Natural killer cell (primary cell): ENCODE data around the gene SYNM. TPM values are rescaled to one million over a fixed set of nuclear protein-coding genes. Genes with fewer than 3 reads are reported as not detected.

Experiments used
- ATAC-seq, 3 donors: fragments of 150-1000 bp in 2 of 3; fragments of 200-7000 bp in 1 of 3; cut with Tn5 transposase; 1 replicate in 1 of 3; 2 replicates in 2 of 3; pipeline ENCODE4 v1.10.0; 2021; ENCODE audit warnings: mild to moderate bottlenecking in 2 of 3, moderate library complexity in 2 of 3
- DNase-seq, 2 donors: peaks; one replicate each; pipeline versions ENCODE4 v3.0.0 to v3.0.0-alpha.2; 2013 to 2021; ENCODE audit warnings: mixed read lengths in 1 of 2
- H3K27ac ChIP-seq: one replicate; pipeline ENCODE4 v1.5.1; 2013; ENCODE audit warnings: mild to moderate bottlenecking, low read length
- H3K27me3 ChIP-seq: one replicate; pipeline ENCODE4 v1.6.1; 2013; ENCODE audit warnings: low read length; ENCODE audit not compliant: control insufficient read depth, insufficient read depth
- H3K36me3 ChIP-seq: one replicate; pipeline ENCODE4 v1.6.1; 2013; ENCODE audit warnings: low read length; ENCODE audit not compliant: control insufficient read depth, insufficient read depth
- H3K4me1 ChIP-seq: one replicate; pipeline ENCODE4 v1.6.1; 2013; ENCODE audit warnings: low read length; ENCODE audit not compliant: control insufficient read depth, insufficient read depth
- H3K4me3 ChIP-seq: one replicate; pipeline ENCODE4 v1.5.1; 2013; ENCODE audit warnings: low read length
- H3K9me3 ChIP-seq: one replicate; pipeline ENCODE4 v1.6.1; 2013; ENCODE audit warnings: low read length; ENCODE audit not compliant: control insufficient read depth, insufficient read depth
- H3K27ac Mint-ChIP-seq, 2 donors: one replicate each; pipeline ENCODE4 v1.8.0; 2022; ENCODE audit warnings: mild to moderate bottlenecking in 2 of 2, mixed read lengths in 2 of 2, moderate library complexity in 1 of 2
- H3K27me3 Mint-ChIP-seq, 2 donors: one replicate each; pipeline ENCODE4 v1.8.0; 2022; ENCODE audit warnings: low read depth in 2 of 2, mixed read lengths in 2 of 2
- H3K36me3 Mint-ChIP-seq: one replicate; pipeline ENCODE4 v1.8.0; 2022; ENCODE audit warnings: mixed read lengths
- H3K4me1 Mint-ChIP-seq, 2 donors: one replicate each; pipeline ENCODE4 v1.8.0; 2022; ENCODE audit warnings: mixed read lengths in 2 of 2
- H3K4me3 Mint-ChIP-seq: one replicate; pipeline ENCODE4 v1.8.0; 2022; ENCODE audit warnings: mild to moderate bottlenecking, moderate library complexity, mixed read lengths
- H3K9me3 Mint-ChIP-seq, 2 donors: one replicate each; pipeline ENCODE4 v1.8.0; 2022; ENCODE audit warnings: mixed read lengths in 2 of 2
- WGBS: methylation state at CpG from one replicate; pipeline ENCODE4 v1.1.7; 2013; ENCODE audit warnings: missing lambda C conversion rate; ENCODE audit not compliant: insufficient coverage; 5-methylcytosine and 5-hydroxymethylcytosine counted together
- intact Hi-C: fragments of 100-400 bp; cut with micrococcal nuclease; formaldehyde crosslinking; loops from one replicate; pipeline ENCODE4 v1.14.2; 2022
- total RNA-seq, 4 donors: library from RNA; stranded (reverse); fragments of 120-200 nt in 1 of 4; gene quantifications; one replicate each; pipeline versions ENCODE4 v1.2.3 to v1.2.4, GENCODE V29; 2013 to 2022
- TF ChIP-seq, protein P1 (sequence below): fragments of 200-600 bp; IDR thresholded peaks from one replicate; pipeline ENCODE4 v1.8.0; 2022; ENCODE audit warnings: antibody characterized with exemption

SYNM gene
- total RNA-seq, 3 donors from 2014 or later (not counting 1 experiment from before 2014, with no cell fraction given), result 0.11 to 0.48 (median 0.42) TPM

DNA sequence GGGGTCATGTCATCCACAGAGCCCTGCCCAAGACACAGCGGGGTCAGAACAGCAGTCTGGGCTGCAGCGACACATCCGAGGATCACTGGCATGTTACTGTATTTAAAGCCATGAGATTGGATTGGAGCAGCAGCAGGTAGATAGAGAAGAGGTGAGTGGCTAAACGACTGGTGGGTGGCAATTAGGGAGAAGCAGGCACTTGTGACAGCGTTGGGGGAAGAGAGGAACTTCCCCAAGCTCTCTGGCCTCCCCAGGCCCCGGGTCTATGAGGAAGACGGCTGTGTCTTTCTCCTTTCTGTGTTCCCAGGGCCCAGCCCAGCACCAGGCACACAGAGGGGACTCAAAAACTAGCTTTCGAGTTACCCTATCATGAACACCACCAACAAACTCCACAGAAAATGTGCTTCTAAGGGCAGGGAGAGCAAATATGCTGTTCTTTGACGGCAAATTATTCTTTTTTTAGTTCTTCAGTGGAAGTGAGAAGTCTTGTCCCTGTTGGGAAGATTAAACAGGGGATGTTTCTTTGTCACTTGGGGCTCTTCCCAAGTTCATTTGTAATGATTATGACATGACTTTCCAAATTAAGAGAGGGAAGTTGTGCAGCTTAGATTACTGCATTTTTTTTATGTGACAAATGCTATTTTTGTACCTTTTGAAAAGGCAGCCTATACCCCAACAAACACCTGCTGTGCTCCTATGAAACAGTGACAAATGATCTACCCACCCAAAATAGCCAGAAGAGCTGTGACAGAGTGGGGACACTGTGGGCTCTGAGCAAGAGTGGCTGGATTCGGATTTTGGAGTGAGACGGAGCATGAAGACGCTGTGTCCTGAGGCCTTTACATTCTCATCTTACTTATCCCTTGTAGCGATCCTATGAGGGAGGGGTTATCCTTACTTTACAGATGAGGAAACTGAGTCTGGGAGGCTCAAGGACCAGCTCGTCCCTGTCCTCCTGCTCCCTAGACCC, 7.2 kb upstream of the SYNM start:
- no peaks in the 10 kb centered on the region for H3K9me3 ChIP-seq
- ATAC-seq (no peak), DNase-seq (peak in 1 of 2 donors; percentile 1)
- Mint-ChIP-seq H3K27me3 (peaks cover 26 to 29% of the 10 kb centered on the region in 2 donors), H3K36me3 (no peaks in the 10 kb centered on the region), H3K4me1 (peaks cover 0 to 5% of the 10 kb centered on the region in 2 donors), H3K27ac (no peak overlapping the region), H3K9me3 (no peaks in the 10 kb centered on the region), H3K4me3 (no peak overlapping the region)
- no peak overlapping the region for H3K4me3 ChIP-seq
- peaks cover 7% of the 10 kb centered on the region for H3K27me3 ChIP-seq
- H3K4me1 ChIP-seq, result peaks cover 4% of the 10 kb centered on the region
- no peaks in the 10 kb centered on the region for H3K36me3 ChIP-seq
- intact Hi-C loops, result no loop called here
- 70% methylated on average over 10 of the region's 14 CpGs for WGBS
- TF ChIP-seq, protein P1, sequence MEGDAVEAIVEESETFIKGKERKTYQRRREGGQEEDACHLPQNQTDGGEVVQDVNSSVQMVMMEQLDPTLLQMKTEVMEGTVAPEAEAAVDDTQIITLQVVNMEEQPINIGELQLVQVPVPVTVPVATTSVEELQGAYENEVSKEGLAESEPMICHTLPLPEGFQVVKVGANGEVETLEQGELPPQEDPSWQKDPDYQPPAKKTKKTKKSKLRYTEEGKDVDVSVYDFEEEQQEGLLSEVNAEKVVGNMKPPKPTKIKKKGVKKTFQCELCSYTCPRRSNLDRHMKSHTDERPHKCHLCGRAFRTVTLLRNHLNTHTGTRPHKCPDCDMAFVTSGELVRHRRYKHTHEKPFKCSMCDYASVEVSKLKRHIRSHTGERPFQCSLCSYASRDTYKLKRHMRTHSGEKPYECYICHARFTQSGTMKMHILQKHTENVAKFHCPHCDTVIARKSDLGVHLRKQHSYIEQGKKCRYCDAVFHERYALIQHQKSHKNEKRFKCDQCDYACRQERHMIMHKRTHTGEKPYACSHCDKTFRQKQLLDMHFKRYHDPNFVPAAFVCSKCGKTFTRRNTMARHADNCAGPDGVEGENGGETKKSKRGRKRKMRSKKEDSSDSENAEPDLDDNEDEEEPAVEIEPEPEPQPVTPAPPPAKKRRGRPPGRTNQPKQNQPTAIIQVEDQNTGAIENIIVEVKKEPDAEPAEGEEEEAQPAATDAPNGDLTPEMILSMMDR, result no peak
- H3K27ac ChIP-seq, result no peak overlapping the region

DNA sequence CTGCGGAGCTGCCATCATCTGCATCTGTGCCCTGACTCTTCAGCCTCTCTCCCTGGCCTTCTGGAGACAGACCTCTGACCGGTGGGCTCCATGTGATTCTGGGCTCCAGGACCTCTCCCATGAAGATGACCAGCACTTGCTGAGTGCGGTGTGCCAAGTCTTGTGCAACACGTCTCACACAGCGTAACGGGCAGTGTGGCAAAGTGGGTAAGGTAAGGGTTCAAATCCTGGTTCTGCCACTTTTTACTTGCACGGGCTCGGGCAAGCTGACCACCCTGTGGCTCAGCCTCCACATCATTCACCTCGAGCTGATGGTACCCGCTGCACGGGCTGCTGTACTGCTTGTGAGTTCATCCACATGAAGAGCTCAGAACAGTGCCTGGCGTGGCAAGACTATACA, 6.5 kb upstream of the SYNM start:
- DNase-seq, result peak in 1 of 2 donors; percentile 4
- H3K27me3 Mint-ChIP-seq, result peaks cover 30 to 32% of the 10 kb centered on the region in 2 donors
- intact Hi-C loops, result no loop called here

DNA sequence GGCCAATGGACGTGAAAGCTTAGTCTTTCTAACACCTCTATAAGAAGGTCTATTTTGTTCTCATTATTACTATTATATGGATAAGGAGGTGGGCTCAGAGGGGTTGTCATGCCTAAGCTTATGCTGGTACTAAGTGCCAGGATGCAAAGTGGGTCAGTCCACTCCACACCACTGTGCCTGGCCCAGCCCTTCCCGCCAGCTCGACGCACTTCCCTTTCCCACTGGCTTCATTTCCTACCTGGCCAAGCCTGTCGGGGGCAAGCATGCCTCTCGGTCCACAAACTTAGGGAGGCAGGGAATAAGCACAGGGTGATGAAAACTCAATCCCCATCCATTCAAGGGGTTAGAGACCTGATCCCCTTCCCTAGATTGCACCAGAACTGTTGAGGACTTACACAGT, 5.9 kb upstream of the SYNM start:
- no peak overlapping the region for H3K27ac Mint-ChIP-seq
- no peak overlapping the region for H3K27ac ChIP-seq
- peaks cover 0 to 5% of the 10 kb centered on the region in 2 donors for H3K4me1 Mint-ChIP-seq
- no peak overlapping the region for H3K4me3 Mint-ChIP-seq
- no peaks in the 10 kb centered on the region for H3K9me3 Mint-ChIP-seq
- H3K27me3 ChIP-seq, result peaks cover 9% of the 10 kb centered on the region
- no peaks in the 10 kb centered on the region for H3K36me3 ChIP-seq
- no peaks in the 10 kb centered on the region for H3K9me3 ChIP-seq
- H3K4me3 ChIP-seq, result no peak overlapping the region
- TF ChIP-seq, protein P1, result no peak
- 65% methylated on average over 5 of the region's 6 CpGs for WGBS
- intact Hi-C loops, result no loop called here
- H3K4me1 ChIP-seq, result peaks cover 4% of the 10 kb centered on the region
- peaks cover 35 to 36% of the 10 kb centered on the region in 2 donors for H3K27me3 Mint-ChIP-seq
- H3K36me3 Mint-ChIP-seq, result no peaks in the 10 kb centered on the region
- DNase-seq (no peak), ATAC-seq (no peak)

More for the DNA sequence above, 6.5 kb upstream of the SYNM start:
- Histone ChIP-seq H3K4me1 (peaks cover 4% of the 10 kb centered on the region), H3K4me3 (no peak overlapping the region), H3K36me3 (no peaks in the 10 kb centered on the region), H3K9me3 (no peaks in the 10 kb centered on the region), H3K27ac (no peak overlapping the region), H3K27me3 (peaks cover 9% of the 10 kb centered on the region)
- Mint-ChIP-seq H3K4me1 (peaks cover 0 to 5% of the 10 kb centered on the region in 2 donors), H3K27ac (no peak overlapping the region), H3K36me3 (no peaks in the 10 kb centered on the region), H3K4me3 (no peak overlapping the region), H3K9me3 (no peaks in the 10 kb centered on the region)
- ATAC-seq, result no peak
- TF ChIP-seq, protein P1, result no peak
- WGBS, result 89% methylated on average over 12 of the region's 12 CpGs
